HUDEP-2 (cell line): Measurements from ENCODE around the gene IRF2BPL.

ENCODE experiments used
- DNase-seq, 76 experiments: peaks; one replicate each; lab custom pipeline; 2025; ENCODE audit not compliant: unreplicated experiment in 76 of 76; lab: John Stamatoyannopoulos, UW

IRF2BPL gene

DNA sequence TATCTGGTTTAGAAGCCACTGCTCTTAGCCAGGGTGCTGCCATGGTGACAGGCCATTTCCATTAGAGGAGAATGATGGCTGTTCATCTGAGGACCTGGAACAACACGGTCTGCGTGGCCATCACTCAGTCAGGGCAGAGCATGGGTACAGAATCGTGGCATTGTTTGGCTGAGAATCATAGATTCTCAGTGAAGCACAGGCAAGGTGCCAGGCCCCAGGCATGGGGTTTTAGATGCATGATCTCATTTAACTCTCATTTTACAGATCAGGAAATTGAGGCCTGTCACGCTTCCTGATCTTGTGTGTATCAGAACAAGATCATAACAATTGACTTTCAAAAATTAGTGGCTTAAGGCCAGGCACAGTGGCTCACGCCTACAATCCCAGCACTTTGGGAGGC, 26.8 kb upstream of the IRF2BPL start:
- no peak for DNase-seq

- peak in 49 of 76 experiments; percentile 10 to 63 (median 36) for DNase-seq
Observed at GRCh38 chr14:77053046-77053841, 24.7 kb upstream of the IRF2BPL start.

- DNase-seq = no peak
Observed at GRCh38 chr14:77052281-77053044, 24.0 kb upstream of the IRF2BPL start.

GRCh38 chr14:77051116-77051515, 22.6 kb upstream of the IRF2BPL start:
- DNase-seq = peak in 29 of 76 experiments; percentile 5 to 49 (median 25)

- peak in 57 of 76 experiments; percentile 15 to 89 (median 60) for DNase-seq
Observed at GRCh38 chr14:77046721-77047120, 18.2 kb upstream of the IRF2BPL start.

DNA sequence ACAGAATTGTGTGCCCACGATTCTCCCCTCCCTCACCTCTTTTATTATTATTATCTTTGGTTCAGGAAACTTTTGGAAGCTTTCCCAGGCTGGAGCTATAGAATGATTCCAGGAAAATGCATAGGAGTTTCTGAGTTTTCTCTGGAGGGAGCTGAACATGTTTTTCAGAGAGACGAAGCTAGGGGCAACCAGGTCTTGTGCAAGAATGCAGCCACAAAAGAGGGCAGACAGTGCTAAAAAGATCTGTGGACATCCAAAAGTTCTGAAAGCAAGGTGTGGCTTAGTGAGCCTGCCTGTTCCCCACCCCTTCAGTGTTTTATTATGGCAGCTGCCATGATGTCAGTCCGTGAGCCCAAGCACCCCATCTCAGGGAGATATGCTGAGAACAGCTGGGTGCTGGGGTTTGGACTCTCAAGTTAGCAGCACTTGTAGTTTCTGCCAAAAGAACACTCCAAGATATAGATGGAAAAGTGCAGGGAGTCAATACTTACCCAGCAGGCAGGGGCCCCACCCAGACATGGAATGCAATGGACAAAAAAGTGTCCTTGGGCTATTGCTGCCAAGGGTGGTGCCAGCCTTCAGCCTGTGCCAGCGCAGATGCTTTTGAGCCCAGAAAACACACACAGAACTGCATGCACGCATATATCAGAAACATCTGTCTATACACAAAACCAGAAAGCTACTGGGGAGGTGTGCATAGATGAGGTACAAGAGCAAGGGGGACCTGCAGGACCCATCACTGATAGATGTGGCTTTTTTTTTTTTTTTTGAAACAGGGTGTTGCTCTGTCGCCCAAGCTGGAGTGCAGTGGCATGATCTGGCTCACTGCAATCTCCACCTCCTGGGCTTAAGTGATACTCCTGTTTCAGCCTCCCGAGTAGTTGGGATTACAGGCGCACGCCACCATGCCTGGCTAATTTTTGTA, 17.0 kb upstream of the IRF2BPL start:
- DNase-seq = peak in 30 of 76 experiments; percentile 8 to 60 (median 34)

GRCh38 chr14:77044783-77045237, 16.3 kb upstream of the IRF2BPL start:
- no peak for DNase-seq

DNA sequence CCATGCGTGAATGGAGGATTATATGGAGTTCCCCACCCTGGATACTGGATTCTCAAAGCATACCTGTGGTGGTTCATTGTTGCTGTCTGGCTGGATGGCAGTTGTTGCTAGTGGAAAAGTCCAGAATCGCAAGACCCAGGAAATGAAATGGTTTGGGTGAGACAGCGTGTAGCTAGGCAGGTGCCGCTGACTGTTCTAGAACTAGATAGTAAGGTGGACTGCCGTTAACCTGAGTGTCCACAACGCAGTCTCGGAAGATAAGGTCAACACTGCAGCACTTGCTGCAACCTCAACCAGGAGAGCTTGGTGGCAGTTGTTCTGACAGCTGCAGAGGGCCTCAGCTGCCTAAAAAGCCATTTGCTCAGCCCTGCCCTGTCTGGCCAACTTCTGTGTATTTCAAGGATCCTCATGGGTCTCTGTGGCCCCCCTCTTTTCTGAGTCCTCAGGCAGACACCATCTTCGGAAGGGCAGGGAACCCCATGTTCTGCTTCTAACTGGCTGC, 15.5 kb upstream of the IRF2BPL start:
- peak in 9 of 76 experiments; percentile 7 to 27 (median 14) for DNase-seq

DNA sequence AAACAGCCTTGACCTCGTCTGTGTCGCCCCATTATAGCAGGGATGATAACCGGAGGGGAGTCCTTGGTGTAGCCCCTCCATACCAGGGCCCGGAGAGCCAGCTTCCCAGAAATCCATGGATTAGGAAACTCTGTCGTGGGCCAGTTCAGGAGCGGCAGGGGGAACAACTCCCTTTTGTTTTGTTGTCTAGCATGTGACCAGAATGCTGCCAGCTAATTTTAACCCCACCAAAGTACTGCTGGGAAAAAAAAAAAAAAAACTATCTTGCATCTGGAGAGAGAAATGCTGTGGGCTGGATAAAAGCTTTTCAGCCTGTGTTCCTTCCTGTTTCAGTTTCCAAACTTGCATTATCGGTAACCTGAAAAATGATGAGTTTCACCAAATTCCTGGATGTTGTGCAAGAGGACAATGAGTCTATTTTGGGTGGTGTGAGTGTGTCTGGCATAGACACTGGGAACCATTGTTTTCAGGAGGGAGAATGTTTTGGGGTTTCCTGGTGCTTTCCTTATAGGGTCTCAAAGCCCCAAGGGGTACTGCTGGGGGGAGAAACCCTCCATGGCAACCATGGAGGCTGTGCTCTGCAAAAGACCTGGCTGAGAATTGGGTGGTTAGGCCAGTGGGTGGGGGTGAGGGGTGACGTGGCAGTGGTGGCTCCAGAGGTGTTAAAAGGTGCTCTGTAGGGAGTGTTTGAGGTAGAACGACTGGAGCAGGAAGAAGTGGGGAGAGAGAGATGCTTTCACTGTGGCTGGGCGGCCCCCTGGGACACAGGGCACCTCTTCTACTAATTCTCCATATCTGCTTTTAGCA, 14.9 kb upstream of the IRF2BPL start:
- DNase-seq = peak in 6 of 76 experiments; percentile 14 to 43 (median 23)

GRCh38 chr14:77041881-77042545, 13.5 kb upstream of the IRF2BPL start:
- peak in 21 of 76 experiments; percentile 13 to 65 (median 25) for DNase-seq

DNA sequence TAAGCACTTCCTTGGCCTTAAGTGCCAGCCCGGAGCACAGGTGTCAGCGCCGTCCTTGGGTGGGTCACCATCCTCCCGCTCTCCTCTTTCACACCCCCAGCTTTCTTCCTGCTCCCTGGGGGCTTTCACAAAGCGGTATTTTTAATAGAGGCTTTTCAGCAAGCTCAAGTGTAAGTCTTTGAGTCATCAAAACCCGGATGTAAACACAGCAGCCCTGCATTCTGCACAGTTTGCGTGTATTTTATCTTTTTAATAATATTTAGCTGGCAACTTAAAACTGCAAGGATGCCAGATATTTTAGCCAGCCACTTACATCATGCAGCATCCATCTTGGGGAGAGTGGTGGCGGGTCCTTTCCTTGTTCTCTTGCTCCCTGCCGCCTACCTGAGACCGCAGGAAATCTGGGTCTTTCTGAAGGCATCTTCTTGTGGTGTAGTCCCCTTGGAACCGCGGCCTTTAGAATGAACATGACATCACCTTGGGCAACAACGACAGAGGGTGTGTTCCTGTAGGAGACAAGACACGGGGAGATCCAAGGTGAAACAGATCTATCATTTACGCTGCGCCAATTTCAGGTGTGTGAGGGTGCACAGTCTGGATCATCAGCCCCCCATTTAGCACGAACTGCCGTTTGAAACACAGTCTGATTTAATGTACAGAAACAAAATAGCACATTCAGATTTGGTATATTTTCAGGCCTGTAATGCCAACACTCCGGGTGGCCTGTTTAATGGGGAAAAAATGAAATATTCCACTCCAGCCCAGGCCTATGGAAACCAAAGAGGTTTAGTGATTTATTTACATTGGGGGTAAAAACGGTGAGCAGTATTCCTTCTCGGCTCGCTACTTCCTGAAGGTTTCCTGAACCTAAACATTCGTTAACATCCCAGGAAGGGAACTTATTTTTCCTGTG, 12.5 kb upstream of the IRF2BPL start:
- DNase-seq = peak in 2 of 76 experiments; percentile 42 to 76

- DNase-seq = peak; percentile 76 to 100 (median 99)
Observed at GRCh38 chr14:77040059-77040740, 11.7 kb upstream of the IRF2BPL start.

- peak in 14 of 76 experiments; percentile 14 to 64 (median 29) for DNase-seq
Observed at GRCh38 chr14:77039285-77040058, 11.0 kb upstream of the IRF2BPL start.

DNA sequence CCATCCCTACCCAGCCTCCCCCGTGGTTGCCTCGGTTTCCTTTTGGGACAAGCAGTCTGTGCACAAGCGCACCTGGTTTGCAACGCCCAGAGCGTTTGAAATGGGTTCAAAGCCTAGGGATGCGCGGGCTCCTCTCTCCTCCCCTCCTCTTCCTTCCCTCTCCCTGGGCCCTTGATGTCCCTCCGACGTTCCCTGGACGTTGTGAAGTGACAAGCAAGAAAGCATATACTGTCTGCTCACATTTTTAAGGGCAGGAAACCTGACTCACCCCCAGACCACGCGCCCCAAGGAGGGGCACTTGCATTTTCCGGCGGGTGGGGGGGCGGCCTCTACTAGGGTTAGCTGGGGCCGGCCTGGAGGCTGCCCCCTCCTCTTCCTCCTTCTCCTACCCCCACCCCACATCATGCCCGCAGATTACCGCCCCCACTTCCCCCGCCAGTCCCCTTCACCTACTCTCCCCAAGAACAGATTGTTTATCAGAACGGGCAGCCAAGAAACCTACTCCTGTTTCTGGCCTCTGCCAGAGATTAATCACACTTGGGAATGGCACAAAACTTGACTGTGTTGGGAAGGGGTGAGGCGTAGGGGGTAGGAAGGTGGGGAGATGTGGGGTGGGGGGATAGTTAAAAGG, 9.5 kb upstream of the IRF2BPL start:
- DNase-seq = peak in 1 of 76 experiments; percentile 16

DNA sequence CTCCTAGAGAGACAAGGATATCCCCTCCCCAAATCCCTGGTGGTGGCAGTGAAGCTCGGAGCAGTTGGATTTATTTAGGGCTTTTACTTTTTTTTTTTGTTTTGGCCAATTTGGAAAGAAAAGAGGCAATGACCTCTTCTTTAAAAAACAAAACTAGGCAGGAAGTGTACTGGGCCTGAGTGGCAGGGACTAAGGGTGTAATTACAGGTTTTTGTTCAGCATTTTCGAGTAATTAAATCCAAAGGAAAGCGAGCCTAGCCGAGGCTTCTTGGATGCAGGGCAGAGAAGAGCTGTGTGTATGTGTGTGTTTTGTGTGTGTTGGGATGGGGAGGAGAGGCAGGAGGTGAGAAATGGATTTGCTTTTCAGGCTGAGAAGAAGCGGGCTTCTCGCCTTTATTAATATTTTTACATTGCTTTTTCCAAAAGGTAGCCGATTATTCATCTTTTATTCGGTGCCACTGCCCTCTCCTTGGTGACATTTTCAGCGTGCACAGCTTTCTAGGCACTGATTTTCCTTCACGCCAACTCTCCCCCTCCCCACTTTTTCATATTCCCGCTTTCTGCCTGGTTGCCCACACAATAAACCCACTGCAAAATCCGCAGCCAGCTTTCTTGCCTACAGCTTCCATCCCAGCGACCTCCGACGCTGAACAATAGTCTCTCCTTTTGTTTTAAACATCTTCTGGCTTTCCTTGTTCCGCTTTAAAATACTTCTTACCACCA, 8.9 kb upstream of the IRF2BPL start:
- DNase-seq = no peak
